Measurements from ENCODE around the gene CLIC3. TPM values are rescaled to one million over a fixed set of nuclear protein-coding genes. Genes with fewer than 3 reads are reported as not detected.

CLIC3 gene
- total RNA-seq, 1 donor from 2014 or later = 38.6 TPM

GRCh38 chr9:137000177-137000930, 4.0 kb upstream of the CLIC3 start:
- DNase-seq (ENCODE audit: extremely low spot score, unreplicated experiment) = no peak
- no peak for TF ChIP-seq CTCF (conservative IDR thresholded peaks at IDR 0.05)
- H3K4me3 Mint-ChIP-seq = peak overlapping the region; percentile 40
- H3K36me3 Mint-ChIP-seq = no peaks in the 10 kb centered on the region
- H3K27ac Mint-ChIP-seq = peak overlapping the region; percentile 86
- peaks cover 4% of the 10 kb centered on the region for H3K9me3 Mint-ChIP-seq
- no peaks in the 10 kb centered on the region for H3K4me1 Mint-ChIP-seq (ENCODE audit: unreplicated experiment)
- peaks cover 4% of the 10 kb centered on the region for H3K27me3 Mint-ChIP-seq

- no peak for TF ChIP-seq CTCF (conservative IDR thresholded peaks at IDR 0.05)
- Mint-ChIP-seq H3K9me3 (no peaks in the 10 kb centered on the region), H3K4me1 (ENCODE audit: unreplicated experiment) (no peaks in the 10 kb centered on the region), H3K4me3 (peak overlapping the region; percentile 76), H3K36me3 (no peaks in the 10 kb centered on the region), H3K27ac (peak overlapping the region; percentile 62), H3K27me3 (peaks cover 4% of the 10 kb centered on the region)
- DNase-seq (ENCODE audit: extremely low spot score, unreplicated experiment) = no peak
Measured at GRCh38 chr9:136997830-136998234, 1.5 kb upstream of the CLIC3 start.

GRCh38 chr9:136997371-136997770, 1.0 kb upstream of the CLIC3 start:
- no peaks in the 10 kb centered on the region for H3K36me3 Mint-ChIP-seq
- H3K9me3 Mint-ChIP-seq = no peaks in the 10 kb centered on the region
- no peak for TF ChIP-seq CTCF (conservative IDR thresholded peaks at IDR 0.05)
- no peak for DNase-seq (ENCODE audit: extremely low spot score, unreplicated experiment)
- H3K27ac Mint-ChIP-seq = peak overlapping the region; percentile 62
- peaks cover 4% of the 10 kb centered on the region for H3K27me3 Mint-ChIP-seq
- peak overlapping the region; percentile 76 for H3K4me3 Mint-ChIP-seq
- H3K4me1 Mint-ChIP-seq (ENCODE audit: unreplicated experiment) = no peaks in the 10 kb centered on the region

GRCh38 chr9:136995772-136996311, 526 bp downstream of the CLIC3 start:
- H3K4me1 Mint-ChIP-seq (ENCODE audit: unreplicated experiment) = no peaks in the 10 kb centered on the region
- peak overlapping the region; percentile 71 for H3K4me3 Mint-ChIP-seq
- peaks cover 4% of the 10 kb centered on the region for H3K27me3 Mint-ChIP-seq
- H3K27ac Mint-ChIP-seq = peak overlapping the region; percentile 43
- DNase-seq (ENCODE audit: extremely low spot score, unreplicated experiment) = no peak
- H3K9me3 Mint-ChIP-seq = no peaks in the 10 kb centered on the region
- TF ChIP-seq CTCF (conservative IDR thresholded peaks at IDR 0.05) = no peak
- no peaks in the 10 kb centered on the region for H3K36me3 Mint-ChIP-seq

- no peaks in the 10 kb centered on the region for H3K9me3 Mint-ChIP-seq
Measured at GRCh38 chr9:136995362-136995761, 1.0 kb downstream of the CLIC3 start.

More at GRCh38 chr9:136995362-136995761, 1.0 kb downstream of the CLIC3 start:
- no peaks in the 10 kb centered on the region for H3K36me3 Mint-ChIP-seq
- H3K27ac Mint-ChIP-seq = no peak overlapping the region
- no peak overlapping the region for H3K4me3 Mint-ChIP-seq
- no peak for TF ChIP-seq CTCF (conservative IDR thresholded peaks at IDR 0.05)
- H3K4me1 Mint-ChIP-seq (ENCODE audit: unreplicated experiment) = no peaks in the 10 kb centered on the region
- DNase-seq (ENCODE audit: extremely low spot score, unreplicated experiment) = no peak
- peaks cover 4% of the 10 kb centered on the region for H3K27me3 Mint-ChIP-seq

Data from type B pancreatic cell (in vitro differentiated cells).